Stimulated activated CD8-positive, alpha-beta memory T cell treated with anti-CD3 and anti-CD28 coated beads, Interleukin-7, amount 100 ng/mL, for 24 hours (primary cell): Measurements from ENCODE around the gene IFI16.
"Not testable (repeated sequence)": the region's sequence is repeated elsewhere in the genome, so short reads cannot be mapped to it uniquely, and the experiment has no call there.

Experiments
- DNase-seq: peaks from one replicate; pipeline ENCODE4 v3.0.0-alpha.2; 2020; ENCODE audit warnings: low read depth

The IFI16 gene

DNA sequence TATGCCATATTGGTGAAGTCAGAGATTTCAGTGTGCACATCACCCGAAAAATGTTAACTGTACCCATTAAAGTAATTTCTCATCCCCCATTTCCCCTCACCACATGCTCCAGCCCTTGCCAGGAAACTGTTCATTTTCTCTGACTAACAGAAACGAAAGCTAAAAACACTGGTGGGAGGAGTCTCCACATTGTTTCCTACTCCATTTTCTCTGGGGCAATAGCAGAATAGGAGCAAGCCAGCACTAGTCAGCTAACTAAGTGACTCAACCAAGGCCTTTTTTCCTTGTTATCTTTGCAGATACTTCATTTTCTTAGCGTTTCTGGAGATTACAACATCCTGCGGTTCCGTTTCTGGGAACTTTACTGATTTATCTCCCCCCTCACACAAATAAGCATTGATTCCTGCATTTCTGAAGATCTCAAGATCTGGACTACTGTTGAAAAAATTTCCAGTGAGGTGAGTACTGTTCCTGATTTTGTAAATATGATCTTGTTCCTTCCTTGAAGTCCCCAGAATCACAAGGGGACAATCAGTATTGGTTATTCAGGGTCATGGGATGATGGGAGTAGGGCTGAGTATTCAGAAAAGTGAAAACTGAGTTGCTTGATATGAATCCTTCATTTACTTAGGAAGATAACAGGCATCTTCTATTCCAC lies at the start of gene IFI16:
Gene IFI16 (plus strand): TSS at position 204 of the 658 bp plus-strand sequence. CDS start 4,774 bp downstream, outside the sequence.
- DNase-seq, result no peak

- no peak for DNase-seq
Measured at GRCh38 chr1:158961178-158961577, 48.5 kb upstream of the IFI16 start.

DNA sequence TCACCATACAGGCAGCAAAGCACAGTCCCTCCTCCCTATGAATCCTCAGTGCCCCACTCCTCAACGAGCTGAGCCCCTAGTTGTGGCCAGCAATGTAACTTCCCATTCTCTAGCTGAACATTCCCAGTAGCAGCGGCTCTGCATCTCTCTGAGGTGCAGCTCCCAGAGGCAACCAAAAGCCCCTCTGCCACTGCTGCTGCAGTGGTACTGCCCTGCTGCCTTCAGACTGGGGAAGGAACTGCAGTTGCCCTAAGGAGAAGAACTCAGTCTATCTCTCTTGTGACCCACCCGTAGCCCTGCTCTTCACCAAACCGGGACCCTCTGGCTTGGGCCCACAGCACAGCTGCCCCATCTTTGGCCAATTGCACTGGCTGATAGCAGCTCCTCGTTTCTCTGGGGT lies 46.7 kb upstream of the IFI16 start:
- no peak for DNase-seq

DNA sequence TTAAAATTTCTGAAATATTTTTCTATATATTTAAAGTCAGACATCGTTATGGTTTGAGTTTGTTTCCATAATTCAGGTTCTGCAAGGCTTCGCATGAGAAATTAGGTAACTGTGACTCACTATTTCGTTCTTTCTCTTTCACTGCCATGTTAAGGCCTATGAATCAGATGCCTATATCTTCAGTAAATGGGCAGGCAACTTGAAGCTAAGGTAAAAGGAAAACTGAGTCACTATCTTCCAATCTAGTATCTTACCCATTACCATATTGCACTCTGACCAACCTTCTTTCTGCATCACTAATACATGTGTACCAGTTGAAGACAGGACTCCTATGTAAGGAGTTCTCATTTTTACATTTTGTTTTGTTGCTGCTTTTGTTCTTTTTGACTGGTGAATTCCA lies 40.5 kb upstream of the IFI16 start:
- DNase-seq, result no peak

DNA sequence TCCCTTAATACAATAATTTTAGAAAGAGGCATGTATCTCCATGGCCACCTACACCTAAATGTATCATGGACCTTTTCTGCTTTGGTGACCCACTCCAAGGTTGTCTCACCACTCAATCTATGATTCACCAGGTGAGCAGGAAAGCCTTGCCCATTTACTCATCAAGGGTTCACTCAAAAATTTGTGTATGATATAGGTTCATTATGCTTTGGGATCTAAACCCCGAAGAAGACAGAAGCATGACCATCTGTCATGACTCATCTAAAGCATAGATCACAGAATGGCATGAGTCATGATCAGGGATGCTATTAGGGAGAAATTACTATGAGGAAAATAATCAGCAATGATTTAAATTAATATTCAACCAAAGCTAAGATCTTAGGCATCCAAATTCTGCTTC lies 39.9 kb upstream of the IFI16 start:
- DNase-seq, result no peak

- no peak for DNase-seq
Measured at GRCh38 chr1:158972841-158973240, 36.9 kb upstream of the IFI16 start.

- DNase-seq, result no peak
Measured at GRCh38 chr1:158976219-158976618, 33.5 kb upstream of the IFI16 start.

GRCh38 chr1:158978730-158979129 lies 31.0 kb upstream of the IFI16 start:
- DNase-seq, result no peak

- DNase-seq, result no peak
Measured at GRCh38 chr1:158979229-158979628, 30.5 kb upstream of the IFI16 start.

DNA sequence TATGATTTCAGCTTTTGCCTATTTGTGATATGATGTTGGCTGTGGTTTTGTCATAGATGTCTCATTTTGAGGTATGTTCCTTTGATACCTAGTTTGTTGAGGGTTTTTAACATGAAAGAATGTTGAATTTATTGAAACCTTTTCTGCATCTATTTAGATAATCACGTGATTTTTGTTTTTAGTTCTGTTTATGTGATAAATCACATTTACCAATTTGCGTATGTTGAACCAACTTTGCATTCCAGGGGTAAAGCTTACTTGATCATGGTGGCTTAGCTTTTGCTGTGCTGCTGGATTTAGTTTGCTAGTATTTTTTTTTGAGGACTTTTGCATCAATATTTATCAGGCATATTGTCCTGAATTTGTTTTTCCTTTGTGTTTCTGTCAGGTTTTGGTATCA lies 26.5 kb upstream of the IFI16 start:
- no peak for DNase-seq

- DNase-seq, result no peak
Measured at GRCh38 chr1:158984386-158984785, 25.3 kb upstream of the IFI16 start.

GRCh38 chr1:158989424-158989823 lies 20.3 kb upstream of the IFI16 start:
- DNase-seq, result no peak

GRCh38 chr1:158992787-158993312 lies 16.9 kb upstream of the IFI16 start:
- no peak for DNase-seq

- no peak for DNase-seq
Measured at GRCh38 chr1:158996998-158997397, 12.7 kb upstream of the IFI16 start.

- DNase-seq, result no peak
Measured at GRCh38 chr1:158998037-158998780, 11.5 kb upstream of the IFI16 start.

DNA sequence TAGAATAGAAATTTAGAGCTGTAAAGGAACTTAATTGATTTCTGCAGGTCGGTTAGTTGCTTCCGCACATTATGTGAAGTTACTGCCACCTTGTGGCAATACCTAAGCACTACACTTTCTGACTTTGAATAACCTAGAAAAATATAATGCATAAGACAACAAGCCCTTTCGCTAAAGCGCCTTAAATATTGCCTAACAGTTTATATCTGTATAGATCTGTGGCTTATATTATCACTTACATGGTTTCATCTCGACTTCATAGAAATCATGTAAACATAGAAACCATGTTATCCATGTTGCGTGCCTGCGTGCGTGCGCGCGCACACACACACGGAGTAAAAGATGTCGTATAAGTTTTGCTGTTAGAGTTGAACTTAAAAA lies 10.9 kb upstream of the IFI16 start:
- DNase-seq, result no peak

GRCh38 chr1:158999316-159000069 lies 10.2 kb upstream of the IFI16 start:
- no peak for DNase-seq

- DNase-seq, result no peak
Measured at GRCh38 chr1:159000070-159000409, 9.7 kb upstream of the IFI16 start.

DNA sequence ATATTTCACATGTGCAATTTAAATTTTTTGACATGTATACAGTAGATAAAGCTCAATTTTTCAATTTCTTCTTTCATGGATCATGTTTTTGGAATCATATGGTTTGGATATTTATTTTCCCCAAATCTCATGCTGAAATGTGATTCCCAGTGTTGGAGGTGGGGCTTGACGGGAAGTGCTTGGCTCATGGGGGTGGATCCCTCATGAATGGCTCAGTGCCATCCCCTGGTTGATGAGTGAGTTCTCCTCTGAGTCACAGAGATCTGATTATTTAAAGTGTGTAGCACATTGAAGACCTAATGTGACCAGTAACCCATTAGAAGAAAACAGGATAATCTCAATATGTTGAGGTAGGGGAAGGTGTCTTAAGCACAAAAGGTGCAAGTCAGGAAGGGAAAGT lies 9.1 kb upstream of the IFI16 start:
- DNase-seq, result no peak

DNA sequence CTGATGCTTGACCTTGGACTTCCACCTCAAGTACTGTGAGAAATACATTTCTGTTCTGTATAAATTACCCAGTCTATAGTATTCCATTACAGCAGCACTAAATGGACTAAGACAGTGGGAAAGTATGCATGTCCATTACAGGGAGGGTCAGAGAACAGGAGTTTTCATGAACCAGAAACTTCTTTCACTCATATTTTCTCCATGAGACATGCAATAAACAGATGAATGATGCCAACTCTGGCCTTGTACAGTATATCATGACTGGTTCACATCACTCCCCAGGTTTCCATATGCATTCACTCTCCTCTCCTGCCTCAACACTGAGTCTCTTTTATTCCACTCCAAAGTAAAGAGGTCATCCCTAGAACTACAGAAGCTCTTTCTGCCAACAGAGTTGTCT lies 4.5 kb upstream of the IFI16 start:
- no peak for DNase-seq

DNA sequence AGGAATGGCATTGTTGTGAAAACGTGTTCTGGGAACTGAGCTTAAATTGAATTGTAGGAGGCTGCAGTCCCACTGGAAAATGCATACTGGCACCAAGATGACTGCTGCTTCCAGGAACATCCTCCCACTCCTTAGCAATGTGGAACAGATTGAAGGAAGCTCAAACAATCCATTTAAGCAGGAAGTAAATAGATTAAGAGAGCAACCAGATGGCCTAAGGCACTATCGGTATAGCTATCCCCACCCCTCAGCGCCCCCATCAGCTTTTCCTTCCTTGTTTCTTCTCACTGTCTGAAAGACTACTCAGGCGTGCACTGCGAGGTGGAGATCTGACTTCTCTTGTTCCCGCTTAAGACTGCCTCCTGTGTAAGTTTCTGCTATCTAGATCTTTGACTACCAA lies 4.0 kb upstream of the IFI16 start:
- no peak for DNase-seq

DNA sequence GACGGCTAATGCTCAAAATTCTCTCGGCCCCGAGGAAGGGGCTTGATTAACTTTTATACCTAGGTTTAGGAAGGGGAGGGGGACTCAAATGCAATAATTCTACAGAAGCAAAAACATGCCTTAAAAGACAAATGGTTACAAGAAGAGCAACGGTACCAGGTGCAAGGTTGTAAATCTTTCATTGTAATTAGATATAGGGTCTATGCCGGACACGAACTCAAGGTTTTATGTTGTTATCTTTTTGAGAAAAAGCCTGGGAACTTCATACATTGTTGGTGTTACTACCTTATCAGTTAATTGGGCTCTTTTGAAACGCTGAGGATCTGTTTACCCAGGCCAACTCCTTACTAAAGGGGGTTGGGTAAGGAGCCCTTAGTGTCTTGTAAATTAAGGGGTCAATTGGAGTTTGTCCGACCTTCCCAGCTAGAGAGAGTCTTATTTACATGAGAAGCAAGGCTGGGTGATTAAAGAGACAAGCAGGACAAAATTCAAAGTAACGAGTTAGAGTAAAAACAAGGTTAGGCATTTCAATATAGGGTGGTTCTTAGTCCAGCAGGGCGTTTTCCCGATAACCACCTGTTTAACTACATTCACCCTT lies 3.4 kb upstream of the IFI16 start:
- DNase-seq, result not testable (repeated sequence)

DNA sequence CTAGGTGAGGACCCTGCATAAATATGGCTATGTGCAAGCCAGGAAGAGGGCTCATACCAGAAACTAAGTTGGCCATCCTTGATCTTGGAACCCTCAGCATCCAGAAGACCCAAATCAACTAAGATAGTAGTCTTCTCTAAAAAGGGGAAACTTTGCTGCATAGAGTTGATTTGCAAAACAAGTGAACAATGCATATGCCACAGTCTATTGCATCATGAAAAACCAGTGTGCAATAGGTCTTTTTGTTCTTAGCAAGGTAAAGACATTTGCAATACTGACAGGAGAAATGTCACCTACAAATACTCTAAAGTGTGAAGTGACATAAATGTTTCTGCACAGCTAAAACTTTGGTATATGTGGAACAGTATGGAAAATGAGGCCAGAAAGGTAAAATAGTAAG lies 2.0 kb upstream of the IFI16 start:
- DNase-seq, result no peak
